ENCODE data around the gene CAPN11.

The CAPN11 gene

DNA sequence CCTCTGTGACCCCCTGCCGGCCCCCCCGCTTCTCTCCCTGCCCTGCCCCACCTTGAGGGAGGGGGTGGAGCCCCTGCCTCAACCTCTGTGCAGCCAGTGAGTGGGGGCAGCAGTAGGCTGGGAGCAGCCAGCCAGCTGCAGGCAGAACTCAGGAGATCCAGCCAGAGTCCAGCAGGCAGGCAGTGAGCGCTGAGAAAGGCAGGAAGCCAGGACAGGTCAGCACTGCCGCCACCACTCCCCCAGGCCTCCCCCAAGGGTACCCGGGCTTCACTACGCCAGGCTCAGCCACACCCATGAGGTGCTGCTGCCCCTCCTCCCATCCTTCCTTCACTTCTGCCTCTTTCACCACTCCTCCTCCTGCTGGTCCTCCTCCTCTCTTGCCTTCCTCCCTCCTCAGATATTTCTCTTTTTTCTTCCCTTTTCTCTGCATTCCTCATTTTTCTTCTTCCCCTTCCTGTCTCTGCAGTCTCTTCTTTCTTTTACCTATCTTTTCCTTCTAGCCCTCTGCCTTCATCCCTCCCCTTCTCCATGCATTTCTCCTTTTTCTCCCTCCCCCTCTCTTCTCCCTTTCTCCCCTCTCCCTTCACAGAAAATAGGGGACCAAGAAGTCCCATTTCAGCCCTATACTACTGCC lies 19.8 kb upstream of the CAPN11 start:
- Histone ChIP-seq H3K4me1 (ENCODE audit: control insufficient read depth, insufficient read depth, low read length) (no peaks in the 10 kb centered on the region), H3K9me3 (ENCODE audit: control insufficient read depth, insufficient read depth, low read depth, low read length) (no peaks in the 10 kb centered on the region), H3K36me3 (ENCODE audit: control insufficient read depth in 2 of 2, insufficient read depth in 1 of 2, low read length in 2 of 2) (peaks cover 11 to 65% of the 10 kb centered on the region in 2 experiments; a peak in 2 of 3 replicates), H3K27ac (ENCODE audit: extremely low read depth, low read depth, low read length) (no peak overlapping the region), H3K4me3 (ENCODE audit: low read depth, low read length) (no peak overlapping the region)
- ChIA-PET POLR2A (no interaction called here), CTCF (interaction anchor here (0.7 to 1.5 kb wide), 3 partner anchors 99 to 530 kb away, joined by 3 read pairs; no protein-coding TSS in a partner anchor)
- TF ChIP-seq SALL2 (tag by site-specific recombination; IDR thresholded peaks at IDR 0.05; ENCODE audit: borderline replicate concordance) (no peak), PRDM1 (tag by site-specific recombination; IDR thresholded peaks at IDR 0.05) (peak; percentile 76), KLF1 (tag by site-specific recombination; IDR thresholded peaks at IDR 0.05) (peak; percentile 37; the same call in 1 of the 2 replicates), ZNF366 (tag by site-specific recombination; conservative IDR thresholded peaks at IDR 0.05) (peak; percentile 75), EGR2 (tag by site-specific recombination; IDR thresholded peaks at IDR 0.05; ENCODE audit: low read depth) (0 out of 2 replicates have a peak, but pooled peaks have one; percentile 5)

DNA sequence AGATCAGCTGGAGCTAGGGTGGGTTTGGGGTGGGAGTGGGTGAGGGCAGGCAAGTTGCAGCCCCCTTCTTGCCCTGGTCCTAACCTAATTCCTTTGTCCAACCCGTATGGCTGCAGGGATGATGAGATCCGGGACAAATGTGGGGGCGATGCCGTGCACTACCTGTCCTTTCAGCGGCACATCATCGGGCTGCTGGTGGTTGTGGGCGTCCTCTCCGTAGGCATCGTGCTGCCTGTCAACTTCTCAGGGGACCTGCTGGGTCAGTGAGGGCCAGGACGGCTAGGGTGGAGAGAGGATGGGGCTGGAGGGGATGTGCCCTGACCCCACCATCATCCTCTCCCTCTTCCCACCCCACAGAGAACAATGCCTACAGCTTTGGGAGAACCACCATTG lies 19.3 kb upstream of the CAPN11 start:
- Histone ChIP-seq H3K27ac (ENCODE audit: extremely low read depth, low read depth, low read length) (no peak overlapping the region), H3K36me3 (ENCODE audit: control insufficient read depth in 2 of 2, insufficient read depth in 1 of 2, low read length in 2 of 2) (peaks cover 12 to 70% of the 10 kb centered on the region in 2 experiments; a peak in 2 of 3 replicates), H3K4me1 (ENCODE audit: control insufficient read depth, insufficient read depth, low read length) (no peaks in the 10 kb centered on the region), H3K4me3 (ENCODE audit: low read depth, low read length) (no peak overlapping the region), H3K9me3 (ENCODE audit: control insufficient read depth, insufficient read depth, low read depth, low read length) (no peaks in the 10 kb centered on the region)
- no peak for TF ChIP-seq ZNF302 (tag by site-specific recombination; IDR thresholded peaks at IDR 0.05; ENCODE audit: low read depth)
- no peak for TF ChIP-seq ZFHX2 (tag by site-specific recombination; conservative IDR thresholded peaks at IDR 0.05)
- TF ChIP-seq, protein P1, sequence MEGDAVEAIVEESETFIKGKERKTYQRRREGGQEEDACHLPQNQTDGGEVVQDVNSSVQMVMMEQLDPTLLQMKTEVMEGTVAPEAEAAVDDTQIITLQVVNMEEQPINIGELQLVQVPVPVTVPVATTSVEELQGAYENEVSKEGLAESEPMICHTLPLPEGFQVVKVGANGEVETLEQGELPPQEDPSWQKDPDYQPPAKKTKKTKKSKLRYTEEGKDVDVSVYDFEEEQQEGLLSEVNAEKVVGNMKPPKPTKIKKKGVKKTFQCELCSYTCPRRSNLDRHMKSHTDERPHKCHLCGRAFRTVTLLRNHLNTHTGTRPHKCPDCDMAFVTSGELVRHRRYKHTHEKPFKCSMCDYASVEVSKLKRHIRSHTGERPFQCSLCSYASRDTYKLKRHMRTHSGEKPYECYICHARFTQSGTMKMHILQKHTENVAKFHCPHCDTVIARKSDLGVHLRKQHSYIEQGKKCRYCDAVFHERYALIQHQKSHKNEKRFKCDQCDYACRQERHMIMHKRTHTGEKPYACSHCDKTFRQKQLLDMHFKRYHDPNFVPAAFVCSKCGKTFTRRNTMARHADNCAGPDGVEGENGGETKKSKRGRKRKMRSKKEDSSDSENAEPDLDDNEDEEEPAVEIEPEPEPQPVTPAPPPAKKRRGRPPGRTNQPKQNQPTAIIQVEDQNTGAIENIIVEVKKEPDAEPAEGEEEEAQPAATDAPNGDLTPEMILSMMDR (tag by site-specific recombination; IDR thresholded peaks at IDR 0.05), result no peak
- TF ChIP-seq, protein P2, sequence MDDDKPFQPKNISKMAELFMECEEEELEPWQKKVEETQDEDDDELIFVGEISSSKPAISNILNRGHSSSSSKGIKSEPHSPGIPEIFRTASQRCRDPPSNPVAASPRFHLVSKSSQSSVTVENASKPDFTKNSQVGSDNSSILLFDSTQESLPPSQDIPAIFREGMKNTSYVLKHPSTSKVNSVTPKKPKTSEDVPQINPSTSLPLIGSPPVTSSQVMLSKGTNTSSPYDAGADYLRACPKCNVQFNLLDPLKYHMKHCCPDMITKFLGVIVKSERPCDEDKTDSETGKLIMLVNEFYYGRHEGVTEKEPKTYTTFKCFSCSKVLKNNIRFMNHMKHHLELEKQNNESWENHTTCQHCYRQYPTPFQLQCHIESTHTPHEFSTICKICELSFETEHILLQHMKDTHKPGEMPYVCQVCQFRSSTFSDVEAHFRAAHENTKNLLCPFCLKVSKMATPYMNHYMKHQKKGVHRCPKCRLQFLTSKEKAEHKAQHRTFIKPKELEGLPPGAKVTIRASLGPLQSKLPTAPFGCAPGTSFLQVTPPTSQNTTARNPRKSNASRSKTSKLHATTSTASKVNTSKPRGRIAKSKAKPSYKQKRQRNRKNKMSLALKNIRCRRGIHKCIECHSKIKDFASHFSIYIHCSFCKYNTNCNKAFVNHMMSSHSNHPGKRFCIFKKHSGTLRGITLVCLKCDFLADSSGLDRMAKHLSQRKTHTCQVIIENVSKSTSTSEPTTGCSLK (tag by site-specific recombination; IDR thresholded peaks at IDR 0.05), result no peak
- TF ChIP-seq ZNF621 (tag by site-specific recombination; IDR thresholded peaks at IDR 0.05), result no peak
- no peak for TF ChIP-seq KLF7 (tag by site-specific recombination; IDR thresholded peaks at IDR 0.05; ENCODE audit: borderline replicate concordance)
- TF ChIP-seq TRIM28 (IDR thresholded peaks at IDR 0.05; ENCODE audit: borderline replicate concordance, low read length), result no peak
- TF ChIP-seq SCRT2 (tag by site-specific recombination; IDR thresholded peaks at IDR 0.05), result no peak
- no peak for TF ChIP-seq ZNF169 (tag by site-specific recombination; IDR thresholded peaks at IDR 0.05)
- no peak for TF ChIP-seq OSR2 (tag by site-specific recombination; IDR thresholded peaks at IDR 0.05)
- TF ChIP-seq ZNF555 (tag by site-specific recombination; conservative IDR thresholded peaks at IDR 0.05), result no peak
- no peak for TF ChIP-seq ZNF501 (tag by site-specific recombination; IDR thresholded peaks at IDR 0.05)
- TF ChIP-seq ZNF121 (tag by site-specific recombination; IDR thresholded peaks at IDR 0.05), result no peak
- TF ChIP-seq, protein P3, sequence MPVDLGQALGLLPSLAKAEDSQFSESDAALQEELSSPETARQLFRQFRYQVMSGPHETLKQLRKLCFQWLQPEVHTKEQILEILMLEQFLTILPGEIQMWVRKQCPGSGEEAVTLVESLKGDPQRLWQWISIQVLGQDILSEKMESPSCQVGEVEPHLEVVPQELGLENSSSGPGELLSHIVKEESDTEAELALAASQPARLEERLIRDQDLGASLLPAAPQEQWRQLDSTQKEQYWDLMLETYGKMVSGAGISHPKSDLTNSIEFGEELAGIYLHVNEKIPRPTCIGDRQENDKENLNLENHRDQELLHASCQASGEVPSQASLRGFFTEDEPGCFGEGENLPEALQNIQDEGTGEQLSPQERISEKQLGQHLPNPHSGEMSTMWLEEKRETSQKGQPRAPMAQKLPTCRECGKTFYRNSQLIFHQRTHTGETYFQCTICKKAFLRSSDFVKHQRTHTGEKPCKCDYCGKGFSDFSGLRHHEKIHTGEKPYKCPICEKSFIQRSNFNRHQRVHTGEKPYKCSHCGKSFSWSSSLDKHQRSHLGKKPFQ (tag by site-specific recombination; IDR thresholded peaks at IDR 0.05), result no peak
- no peak for TF ChIP-seq SP2 (tag by site-specific recombination; IDR thresholded peaks at IDR 0.05)
- CTCF ChIA-PET, result no interaction called here
- POLR2A ChIA-PET, result interaction anchor here (1.5 kb wide), 1 partner anchor 12 kb away, joined by 3 read pairs; the partner anchor contains the start of genes MRPL14 and TMEM63B

All from HEK293 (cell line).